Activated gamma-delta T cell treated with anti-CD3 and anti-CD28 coated beads, Interleukin-2, amount 50 U/mL, for 16 hours (primary cell): ENCODE data around the gene TAPBPL.
"Not testable (repeated sequence)": the region's sequence is repeated elsewhere in the genome, so short reads cannot be mapped to it uniquely, and the experiment has no call there.

ENCODE experiments used
- DNase-seq: peaks from one replicate; pipeline ENCODE4 v3.0.0-alpha.2; 2020; ENCODE audit warnings: low read depth

Gene TAPBPL

DNA sequence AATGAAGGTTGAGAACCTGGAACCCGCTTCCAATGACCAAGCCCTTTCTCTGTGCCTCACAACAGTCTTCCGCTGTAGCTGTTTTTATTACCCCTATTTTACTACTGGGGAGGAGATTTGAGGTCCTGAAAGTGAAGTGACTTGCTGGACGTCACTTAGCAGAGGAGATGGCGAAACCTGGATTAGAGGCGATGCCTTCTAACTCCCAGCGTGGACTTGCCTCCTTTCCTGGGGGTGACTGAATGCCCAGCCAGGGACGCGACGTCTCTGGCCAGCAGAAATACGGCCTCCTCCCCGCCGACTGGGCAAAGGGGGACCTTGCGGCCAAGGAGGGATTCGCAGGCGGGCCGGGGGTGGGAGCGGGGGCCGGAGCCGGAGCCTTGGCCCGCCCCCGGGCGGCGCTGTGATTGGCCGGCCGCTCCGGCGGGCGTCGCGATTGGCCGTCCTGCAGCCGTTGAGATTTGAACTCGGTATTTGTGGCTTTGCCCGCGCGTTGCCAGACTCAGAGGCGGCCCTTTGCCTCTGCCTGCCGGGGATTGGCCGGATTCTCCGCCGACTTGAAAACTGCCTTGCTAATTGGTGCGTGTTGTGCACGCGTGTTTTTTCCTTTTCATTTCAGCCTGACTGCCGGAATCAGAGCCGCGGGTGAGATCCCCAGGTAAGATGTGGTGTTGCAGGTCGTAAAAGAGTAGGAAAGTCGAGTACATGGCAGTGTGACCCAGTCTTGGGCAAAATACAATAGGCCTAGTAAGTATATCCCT lies 41.8 kb downstream of the TAPBPL start, which contains the start of gene NCAPD2:
Gene NCAPD2, plus strand, starts transcription at position 606 of the 761 bp plus-strand sequence. CDS start 997 bp downstream, outside the sequence.
- peak; percentile 88 for DNase-seq

DNA sequence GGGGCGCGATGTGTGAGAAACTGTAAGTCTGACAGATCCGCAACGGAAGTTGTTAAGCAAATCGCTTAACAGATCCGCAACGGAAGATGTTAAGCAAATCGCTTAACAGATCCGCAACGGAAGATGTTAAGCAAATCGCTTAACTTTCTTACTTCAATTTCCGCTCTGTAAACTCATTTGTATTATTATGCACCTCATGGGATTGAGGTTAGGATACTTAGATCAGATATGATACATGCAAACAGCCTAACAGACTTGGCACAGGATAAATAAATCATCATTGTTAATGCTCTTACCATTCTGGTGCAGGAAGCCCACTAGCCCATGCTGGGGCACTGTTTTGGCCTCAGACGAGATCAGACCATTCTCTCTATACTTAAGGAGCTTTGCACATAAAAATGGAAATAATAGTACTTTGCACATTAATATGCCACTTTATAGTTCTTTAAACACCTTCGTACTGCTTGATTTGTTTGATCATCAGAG lies 42.5 kb downstream of the TAPBPL start:
- no peak for DNase-seq

DNA sequence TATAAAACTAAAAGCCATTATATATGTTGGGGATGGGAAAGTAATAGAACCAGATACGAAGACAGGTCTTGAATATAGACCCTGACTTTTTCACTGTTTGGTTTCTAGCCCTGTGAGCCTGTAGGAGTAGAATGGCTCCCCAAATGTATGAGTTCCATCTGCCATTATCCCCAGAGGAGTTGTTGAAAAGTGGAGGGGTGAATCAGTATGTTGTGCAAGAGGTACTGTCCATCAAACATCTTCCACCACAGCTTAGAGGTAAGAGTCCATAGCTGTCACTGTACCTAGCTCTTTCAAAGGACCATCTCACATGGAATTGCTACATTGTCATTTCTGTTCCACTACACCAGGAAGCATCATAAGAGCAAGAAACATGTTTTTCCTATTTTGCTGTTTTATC lies 43.1 kb downstream of the TAPBPL start:
- DNase-seq = no peak

DNA sequence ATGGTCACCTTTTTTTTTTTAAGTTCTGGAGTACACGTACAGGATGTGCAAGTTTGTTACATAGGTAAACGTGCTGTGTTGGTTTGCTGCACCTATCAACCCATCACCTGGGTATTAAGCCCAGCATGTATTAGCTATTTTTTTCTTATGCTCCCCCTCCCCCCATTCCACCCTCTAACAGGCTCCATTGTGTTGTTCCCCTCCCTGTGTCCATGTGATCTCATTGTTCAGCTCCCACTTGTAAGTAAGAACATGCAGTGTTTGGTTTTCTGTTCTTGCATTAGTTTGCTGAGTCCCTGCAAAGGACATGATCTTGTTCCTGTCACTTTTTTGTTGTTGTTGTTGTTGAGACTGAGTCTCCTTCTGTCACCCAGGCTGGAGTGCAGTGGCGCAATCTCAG lies 45.4 kb downstream of the TAPBPL start:
- DNase-seq = not testable (repeated sequence)

DNA sequence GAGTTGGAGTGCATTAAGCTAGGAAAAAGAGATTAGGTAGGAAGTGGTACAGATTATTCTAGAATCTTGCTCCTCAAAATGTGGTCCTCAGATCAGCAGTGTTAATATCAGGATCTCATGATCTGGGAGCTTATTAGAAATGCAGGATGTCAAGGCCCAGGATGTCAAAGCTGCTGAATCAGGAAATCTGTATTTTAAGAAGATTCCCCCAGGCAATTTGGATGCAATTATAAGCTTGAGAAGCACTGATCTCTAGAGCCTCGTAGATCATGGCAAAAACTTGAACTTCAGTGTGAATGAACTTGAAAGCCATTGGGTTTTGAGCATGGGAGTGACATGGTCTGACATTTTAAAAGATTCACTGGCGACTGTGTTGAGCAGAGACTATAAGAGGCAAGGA lies 48.6 kb downstream of the TAPBPL start:
- no peak for DNase-seq

DNA sequence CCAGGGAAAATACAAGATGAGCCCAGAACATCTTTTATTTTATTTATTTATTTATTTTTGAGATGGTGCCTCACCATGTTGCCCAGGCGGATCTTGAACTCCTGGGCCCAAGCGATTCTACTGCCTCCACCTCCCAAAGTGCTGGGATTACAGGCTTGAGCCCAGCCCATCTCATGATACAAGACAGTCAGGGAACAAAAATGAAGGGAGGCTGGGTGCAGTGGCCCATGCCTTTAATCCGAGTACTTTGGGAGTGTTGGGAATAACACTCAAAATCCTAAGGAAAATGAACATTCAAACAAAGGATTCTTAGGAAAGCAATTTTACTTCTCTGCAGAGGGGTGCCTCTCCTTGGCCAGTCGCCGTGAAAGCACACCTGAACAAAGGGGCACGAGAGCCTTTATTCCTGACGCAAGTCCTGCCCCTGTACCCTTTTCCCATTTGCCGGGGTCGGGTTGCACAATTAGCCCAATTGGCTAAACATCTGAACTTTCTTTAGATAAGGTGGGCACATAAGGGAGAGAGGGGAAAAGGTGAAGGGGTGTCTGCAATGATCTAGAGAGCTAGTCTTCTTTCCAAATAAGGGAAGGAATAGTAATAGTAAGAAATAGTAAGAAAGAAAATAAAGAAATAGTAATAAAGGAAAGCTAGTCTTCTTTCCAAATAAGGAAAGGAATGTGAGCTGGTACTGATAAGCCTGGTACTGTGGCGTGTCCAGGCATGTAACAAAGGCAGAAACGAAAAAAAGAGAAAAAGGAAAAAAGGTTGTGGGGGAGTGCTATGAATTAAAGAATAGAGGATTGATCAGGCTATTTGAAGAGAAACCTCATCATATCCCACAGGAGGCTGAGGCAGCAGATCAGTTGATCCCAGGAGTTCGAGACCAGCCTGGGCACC lies 55.5 kb downstream of the TAPBPL start:
- no peak for DNase-seq

DNA sequence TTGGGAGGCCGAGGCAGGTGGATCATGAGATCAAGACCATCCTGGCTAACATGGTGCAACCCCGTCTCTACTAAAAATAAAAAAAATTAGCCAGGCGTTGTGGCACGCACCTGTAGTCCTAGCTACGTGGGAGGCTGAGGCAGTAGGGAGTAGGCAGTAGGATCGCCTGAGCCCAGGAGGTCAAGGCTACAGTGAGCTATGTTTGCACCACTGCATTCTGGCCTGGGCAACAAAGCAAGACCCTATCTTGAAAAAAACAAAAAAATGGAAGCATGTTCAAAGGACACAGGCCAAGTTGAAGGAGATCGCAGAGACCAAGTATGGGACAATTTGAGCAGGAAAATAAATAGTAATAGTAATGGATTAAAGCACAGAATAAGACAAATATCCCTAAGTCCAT lies 56.2 kb downstream of the TAPBPL start:
- no peak for DNase-seq
